GM12872 (cell line): ENCODE results near the gene PCDHGA9.

Experiments
- TF ChIP-seq, protein P1 (sequence below): IDR thresholded peaks from 3 replicates; pipeline ENCODE4 v1.5.1; 2011; ENCODE audit warnings: low read depth, mild to moderate bottlenecking, low read length, moderate library complexity; ENCODE audit not compliant: insufficient read depth

PCDHGA9 gene

DNA sequence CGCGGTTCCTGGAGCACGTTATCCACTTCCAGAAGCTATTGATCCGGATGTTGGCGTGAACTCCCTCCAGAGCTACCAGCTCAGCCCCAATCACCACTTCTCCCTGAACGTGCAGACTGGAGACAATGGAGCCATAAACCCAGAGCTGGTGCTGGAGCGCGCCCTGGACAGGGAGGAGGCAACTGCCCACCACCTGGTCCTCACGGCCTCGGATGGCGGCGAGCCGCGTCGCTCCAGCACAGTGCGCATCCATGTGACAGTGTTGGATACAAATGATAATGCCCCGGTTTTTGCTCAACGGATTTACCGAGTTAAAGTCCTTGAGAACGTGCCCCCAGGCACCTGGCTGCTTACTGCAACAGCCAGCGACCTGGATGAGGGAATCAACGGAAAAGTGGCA lies 809 bp downstream of the PCDHGA9 start:
- TF ChIP-seq, protein P1, sequence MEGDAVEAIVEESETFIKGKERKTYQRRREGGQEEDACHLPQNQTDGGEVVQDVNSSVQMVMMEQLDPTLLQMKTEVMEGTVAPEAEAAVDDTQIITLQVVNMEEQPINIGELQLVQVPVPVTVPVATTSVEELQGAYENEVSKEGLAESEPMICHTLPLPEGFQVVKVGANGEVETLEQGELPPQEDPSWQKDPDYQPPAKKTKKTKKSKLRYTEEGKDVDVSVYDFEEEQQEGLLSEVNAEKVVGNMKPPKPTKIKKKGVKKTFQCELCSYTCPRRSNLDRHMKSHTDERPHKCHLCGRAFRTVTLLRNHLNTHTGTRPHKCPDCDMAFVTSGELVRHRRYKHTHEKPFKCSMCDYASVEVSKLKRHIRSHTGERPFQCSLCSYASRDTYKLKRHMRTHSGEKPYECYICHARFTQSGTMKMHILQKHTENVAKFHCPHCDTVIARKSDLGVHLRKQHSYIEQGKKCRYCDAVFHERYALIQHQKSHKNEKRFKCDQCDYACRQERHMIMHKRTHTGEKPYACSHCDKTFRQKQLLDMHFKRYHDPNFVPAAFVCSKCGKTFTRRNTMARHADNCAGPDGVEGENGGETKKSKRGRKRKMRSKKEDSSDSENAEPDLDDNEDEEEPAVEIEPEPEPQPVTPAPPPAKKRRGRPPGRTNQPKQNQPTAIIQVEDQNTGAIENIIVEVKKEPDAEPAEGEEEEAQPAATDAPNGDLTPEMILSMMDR: no peak

- TF ChIP-seq, protein P1: peak; percentile 82
These were observed 5.4 kb downstream of the PCDHGA9 start, which contains the start of gene PCDHGB6 for GRCh38 chr5:141407790-141408505. TSS of gene PCDHGB6 (plus strand) at chr5:141408021. CDS start at chr5:141408203, 182 bp downstream.

DNA sequence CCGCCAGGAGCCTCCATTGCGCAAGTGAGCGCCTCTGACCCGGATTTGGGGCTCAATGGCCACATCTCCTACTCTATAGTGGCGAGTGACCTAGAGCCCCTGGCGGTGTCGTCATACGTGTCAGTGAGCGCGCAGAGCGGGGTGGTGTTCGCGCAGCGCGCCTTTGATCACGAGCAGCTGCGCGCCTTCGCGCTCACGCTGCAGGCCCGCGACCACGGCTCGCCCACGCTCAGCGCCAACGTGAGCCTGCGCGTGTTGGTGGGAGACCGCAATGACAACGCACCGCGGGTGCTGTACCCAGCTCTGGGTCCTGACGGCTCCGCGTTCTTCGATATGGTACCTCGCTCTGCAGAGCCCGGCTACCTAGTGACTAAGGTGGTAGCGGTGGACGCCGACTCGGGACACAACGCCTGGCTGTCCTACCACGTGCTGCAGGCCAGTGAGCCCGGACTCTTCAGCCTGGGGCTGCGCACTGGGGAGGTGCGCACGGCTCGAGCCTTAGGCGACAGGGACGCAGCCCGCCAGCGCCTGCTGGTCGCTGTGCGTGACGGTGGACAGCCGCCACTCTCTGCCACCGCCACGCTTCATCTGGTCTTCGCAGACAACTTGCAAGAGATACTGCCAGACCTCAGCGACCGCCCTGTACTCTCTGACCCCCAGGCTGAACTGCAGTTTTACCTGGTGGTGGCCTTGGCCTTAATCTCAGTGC lies 7.2 kb downstream of the PCDHGA9 start:
- TF ChIP-seq, protein P1: no peak

- TF ChIP-seq, protein P1: no peak
These were observed 9.0 kb downstream of the PCDHGA9 start for GRCh38 chr5:141411575-141411974.

- TF ChIP-seq, protein P1: peak; percentile 81
These were observed 10.4 kb downstream of the PCDHGA9 start, which contains the start of gene PCDHGA10 for GRCh38 chr5:141412854-141413539. TSS of gene PCDHGA10 (plus strand) at chr5:141412987. CDS start at chr5:141413176, 189 bp downstream.

DNA sequence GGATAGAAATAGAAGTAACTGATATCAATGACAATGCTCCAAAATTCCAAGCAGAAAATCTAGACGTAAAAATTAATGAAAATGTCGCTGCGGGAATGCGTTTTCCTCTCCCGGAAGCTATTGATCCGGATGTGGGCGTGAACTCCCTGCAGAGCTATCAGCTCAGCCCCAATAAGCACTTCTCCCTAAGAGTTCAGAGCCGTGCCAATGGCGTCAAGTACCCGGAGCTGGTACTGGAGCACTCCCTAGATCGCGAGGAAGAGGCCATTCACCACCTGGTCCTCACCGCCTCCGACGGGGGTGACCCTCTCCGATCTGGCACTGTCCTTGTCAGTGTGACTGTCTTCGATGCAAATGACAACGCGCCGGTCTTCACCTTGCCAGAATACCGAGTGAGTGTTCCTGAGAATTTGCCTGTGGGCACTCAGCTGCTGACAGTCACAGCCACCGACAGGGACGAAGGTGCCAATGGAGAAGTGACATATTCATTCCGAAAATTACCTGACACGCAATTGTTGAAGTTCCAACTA lies 11.0 kb downstream of the PCDHGA9 start:
- TF ChIP-seq, protein P1: no peak

GRCh38 chr5:141417494-141418172 lies 15.1 kb downstream of the PCDHGA9 start, which contains the start of gene PCDHGB7:
TSS of gene PCDHGB7 (plus strand) at chr5:141417677. CDS start at chr5:141417860, 183 bp downstream.
- TF ChIP-seq, protein P1: peak; percentile 83
